ENCODE results near the gene MED12L.

DNA sequence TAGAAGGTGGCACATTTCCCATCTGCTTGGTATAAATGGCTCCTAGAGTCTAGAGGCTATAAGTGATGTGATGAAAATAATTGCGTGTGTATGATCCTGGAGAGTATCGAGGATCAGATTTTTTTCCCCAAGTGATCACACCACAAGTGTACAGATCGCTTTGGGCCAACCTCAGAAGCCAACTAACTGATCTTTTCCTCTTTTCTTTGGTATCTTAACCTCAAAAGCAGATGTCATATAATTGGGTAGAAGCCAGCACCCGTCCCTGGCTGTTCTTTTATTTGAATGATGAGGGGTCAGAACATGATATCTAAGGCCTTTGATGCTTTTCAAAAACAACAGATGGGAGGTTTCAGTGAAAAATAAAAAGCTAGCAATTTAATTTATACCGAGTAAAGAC lies 189.6 kb downstream of the MED12L start:
- TF ChIP-seq, protein P1, sequence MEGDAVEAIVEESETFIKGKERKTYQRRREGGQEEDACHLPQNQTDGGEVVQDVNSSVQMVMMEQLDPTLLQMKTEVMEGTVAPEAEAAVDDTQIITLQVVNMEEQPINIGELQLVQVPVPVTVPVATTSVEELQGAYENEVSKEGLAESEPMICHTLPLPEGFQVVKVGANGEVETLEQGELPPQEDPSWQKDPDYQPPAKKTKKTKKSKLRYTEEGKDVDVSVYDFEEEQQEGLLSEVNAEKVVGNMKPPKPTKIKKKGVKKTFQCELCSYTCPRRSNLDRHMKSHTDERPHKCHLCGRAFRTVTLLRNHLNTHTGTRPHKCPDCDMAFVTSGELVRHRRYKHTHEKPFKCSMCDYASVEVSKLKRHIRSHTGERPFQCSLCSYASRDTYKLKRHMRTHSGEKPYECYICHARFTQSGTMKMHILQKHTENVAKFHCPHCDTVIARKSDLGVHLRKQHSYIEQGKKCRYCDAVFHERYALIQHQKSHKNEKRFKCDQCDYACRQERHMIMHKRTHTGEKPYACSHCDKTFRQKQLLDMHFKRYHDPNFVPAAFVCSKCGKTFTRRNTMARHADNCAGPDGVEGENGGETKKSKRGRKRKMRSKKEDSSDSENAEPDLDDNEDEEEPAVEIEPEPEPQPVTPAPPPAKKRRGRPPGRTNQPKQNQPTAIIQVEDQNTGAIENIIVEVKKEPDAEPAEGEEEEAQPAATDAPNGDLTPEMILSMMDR (IDR thresholded peaks at IDR 0.05 in 2 of 3, conservative IDR thresholded peaks at IDR 0.05 in 1 of 3; ENCODE audit: control insufficient read depth in 2 of 3, extremely low read depth in 1 of 3, insufficient read depth in 1 of 3, low read depth in 3 of 3, low read length in 3 of 3), result no peak
- TF ChIP-seq, protein P2, sequence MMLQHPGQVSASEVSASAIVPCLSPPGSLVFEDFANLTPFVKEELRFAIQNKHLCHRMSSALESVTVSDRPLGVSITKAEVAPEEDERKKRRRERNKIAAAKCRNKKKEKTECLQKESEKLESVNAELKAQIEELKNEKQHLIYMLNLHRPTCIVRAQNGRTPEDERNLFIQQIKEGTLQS (IDR thresholded peaks at IDR 0.05; ENCODE audit: borderline replicate concordance, extremely low read depth, low read depth, low read length), result no peak
- TF ChIP-seq TARDBP (IDR thresholded peaks at IDR 0.05; ENCODE audit: borderline replicate concordance), result no peak
- TF ChIP-seq, protein P3, sequence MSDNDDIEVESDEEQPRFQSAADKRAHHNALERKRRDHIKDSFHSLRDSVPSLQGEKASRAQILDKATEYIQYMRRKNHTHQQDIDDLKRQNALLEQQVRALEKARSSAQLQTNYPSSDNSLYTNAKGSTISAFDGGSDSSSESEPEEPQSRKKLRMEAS (IDR thresholded peaks at IDR 0.05; ENCODE audit: low read depth, low read length), result no peak
- TF ChIP-seq CHD1 (IDR thresholded peaks at IDR 0.05; ENCODE audit: low read depth, low read length), result no peak
- TF ChIP-seq, protein P4, sequence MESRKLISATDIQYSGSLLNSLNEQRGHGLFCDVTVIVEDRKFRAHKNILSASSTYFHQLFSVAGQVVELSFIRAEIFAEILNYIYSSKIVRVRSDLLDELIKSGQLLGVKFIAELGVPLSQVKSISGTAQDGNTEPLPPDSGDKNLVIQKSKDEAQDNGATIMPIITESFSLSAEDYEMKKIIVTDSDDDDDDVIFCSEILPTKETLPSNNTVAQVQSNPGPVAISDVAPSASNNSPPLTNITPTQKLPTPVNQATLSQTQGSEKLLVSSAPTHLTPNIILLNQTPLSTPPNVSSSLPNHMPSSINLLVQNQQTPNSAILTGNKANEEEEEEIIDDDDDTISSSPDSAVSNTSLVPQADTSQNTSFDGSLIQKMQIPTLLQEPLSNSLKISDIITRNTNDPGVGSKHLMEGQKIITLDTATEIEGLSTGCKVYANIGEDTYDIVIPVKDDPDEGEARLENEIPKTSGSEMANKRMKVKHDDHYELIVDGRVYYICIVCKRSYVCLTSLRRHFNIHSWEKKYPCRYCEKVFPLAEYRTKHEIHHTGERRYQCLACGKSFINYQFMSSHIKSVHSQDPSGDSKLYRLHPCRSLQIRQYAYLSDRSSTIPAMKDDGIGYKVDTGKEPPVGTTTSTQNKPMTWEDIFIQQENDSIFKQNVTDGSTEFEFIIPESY (IDR thresholded peaks at IDR 0.05), result no peak
- TF ChIP-seq, protein P5, sequence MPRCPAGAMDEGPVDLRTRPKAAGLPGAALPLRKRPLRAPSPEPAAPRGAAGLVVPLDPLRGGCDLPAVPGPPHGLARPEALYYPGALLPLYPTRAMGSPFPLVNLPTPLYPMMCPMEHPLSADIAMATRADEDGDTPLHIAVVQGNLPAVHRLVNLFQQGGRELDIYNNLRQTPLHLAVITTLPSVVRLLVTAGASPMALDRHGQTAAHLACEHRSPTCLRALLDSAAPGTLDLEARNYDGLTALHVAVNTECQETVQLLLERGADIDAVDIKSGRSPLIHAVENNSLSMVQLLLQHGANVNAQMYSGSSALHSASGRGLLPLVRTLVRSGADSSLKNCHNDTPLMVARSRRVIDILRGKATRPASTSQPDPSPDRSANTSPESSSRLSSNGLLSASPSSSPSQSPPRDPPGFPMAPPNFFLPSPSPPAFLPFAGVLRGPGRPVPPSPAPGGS (IDR thresholded peaks at IDR 0.05; ENCODE audit: borderline replicate concordance, insufficient read depth, low read depth, low read length, poor library complexity, severe bottlenecking), result no peak
- TF ChIP-seq HDGF (IDR thresholded peaks at IDR 0.05), result no peak
- no peak for TF ChIP-seq TAF1 (IDR thresholded peaks at IDR 0.05; ENCODE audit: borderline replicate concordance, low read depth, low read length)
- no peak for TF ChIP-seq SUPT20H (IDR thresholded peaks at IDR 0.05; ENCODE audit: borderline replicate concordance, control insufficient read depth, low read depth, low read length)
- no peak for TF ChIP-seq NRF1 (conservative IDR thresholded peaks at IDR 0.05; ENCODE audit: low read depth, low read length)
- no peak for TF ChIP-seq POLR2A (IDR thresholded peaks at IDR 0.05; ENCODE audit: low read depth, low read length)
- TF ChIP-seq, protein P6, sequence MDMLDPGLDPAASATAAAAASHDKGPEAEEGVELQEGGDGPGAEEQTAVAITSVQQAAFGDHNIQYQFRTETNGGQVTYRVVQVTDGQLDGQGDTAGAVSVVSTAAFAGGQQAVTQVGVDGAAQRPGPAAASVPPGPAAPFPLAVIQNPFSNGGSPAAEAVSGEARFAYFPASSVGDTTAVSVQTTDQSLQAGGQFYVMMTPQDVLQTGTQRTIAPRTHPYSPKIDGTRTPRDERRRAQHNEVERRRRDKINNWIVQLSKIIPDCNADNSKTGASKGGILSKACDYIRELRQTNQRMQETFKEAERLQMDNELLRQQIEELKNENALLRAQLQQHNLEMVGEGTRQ (IDR thresholded peaks at IDR 0.05; ENCODE audit: borderline replicate concordance, low read depth, low read length), result no peak
- TF ChIP-seq ZNF24 (IDR thresholded peaks at IDR 0.05), result no peak

Measured in GM12878 (cell line).